HEK293T (cell line): ENCODE results near the gene DPP4.
"Not testable (repeated sequence)": the region's sequence is repeated elsewhere in the genome, so short reads cannot be mapped to it uniquely, and the experiment has no call there.

Experiments
- CTCF ChIA-PET: fragments of 350-600 bp; formaldehyde crosslinking; extraction: SDS; loops from one replicate; lab custom pipeline; 2021; ENCODE audit warnings: antibody characterized with exemption, inconsistent platforms; lab: Yijun Ruan, JAX
- POLR2A ChIA-PET: fragments of 350-600 bp; formaldehyde crosslinking; extraction: SDS; loops from one replicate; lab custom pipeline; 2020; ENCODE audit warnings: antibody characterized with exemption, inconsistent platforms; lab: Yijun Ruan, JAX
- DNase-seq: peaks from one replicate; pipeline ENCODE4 v3.0.0; 2012; ENCODE audit warnings: mixed read lengths; ENCODE audit errors: extremely low spot score
- ARNT ChIP-seq: fragments of 450-650 bp; IDR thresholded peaks from 2 replicates; pipeline ENCODE4 v1.6.1; 2017; ENCODE audit warnings: mild to moderate bottlenecking
- BHLHE40 ChIP-seq: fragments of 450-650 bp; IDR thresholded peaks from 2 replicates; pipeline ENCODE4 v1.6.1; 2016; ENCODE audit warnings: mild to moderate bottlenecking, moderate library complexity, borderline replicate concordance
- CTBP1 ChIP-seq: fragments of 450-650 bp; IDR thresholded peaks from 2 replicates; pipeline ENCODE4 v1.6.1; 2016; ENCODE audit warnings: borderline replicate concordance
- ELF4 ChIP-seq: fragments of 450-650 bp; IDR thresholded peaks from 2 replicates; pipeline ENCODE4 v1.6.1; 2017; ENCODE audit warnings: antibody characterized with exemption
- FOXA1 ChIP-seq: fragments of 450-650 bp; IDR thresholded peaks from 2 replicates; pipeline ENCODE4 v1.6.1; 2016; ENCODE audit warnings: mild to moderate bottlenecking
- FOXK2 ChIP-seq: fragments of 450-650 bp; IDR thresholded peaks from 2 replicates; pipeline ENCODE4 v1.6.1; 2016; ENCODE audit warnings: mild to moderate bottlenecking
- FOXM1 ChIP-seq: fragments of 450-650 bp; IDR thresholded peaks from 2 replicates; pipeline ENCODE4 v1.6.1; 2017; ENCODE audit warnings: mild to moderate bottlenecking, borderline replicate concordance
- HDGF ChIP-seq: fragments of 450-650 bp; IDR thresholded peaks from 2 replicates; pipeline ENCODE4 v1.6.1; 2017; ENCODE audit warnings: antibody characterized with exemption, borderline replicate concordance
- L3MBTL2 ChIP-seq: fragments of 450-650 bp; conservative IDR thresholded peaks from 2 replicates; pipeline ENCODE4 v1.6.1; 2016; ENCODE audit warnings: mild to moderate bottlenecking
- LEF1 ChIP-seq: fragments of 450-650 bp; IDR thresholded peaks from 2 replicates; pipeline ENCODE4 v1.6.1; 2017; ENCODE audit warnings: mild to moderate bottlenecking, borderline replicate concordance
- NFRKB ChIP-seq: fragments of 450-650 bp; IDR thresholded peaks from 2 replicates; pipeline ENCODE4 v1.6.1; 2016; ENCODE audit warnings: mild to moderate bottlenecking, moderate library complexity
- PKNOX1 ChIP-seq: fragments of 450-650 bp; IDR thresholded peaks from 2 replicates; pipeline ENCODE4 v1.6.1; 2016
- SP1 ChIP-seq: fragments of 450-650 bp; IDR thresholded peaks from 2 replicates; pipeline ENCODE4 v1.6.1; 2017
- SUZ12 ChIP-seq: fragments of 450-650 bp; IDR thresholded peaks from 2 replicates; pipeline ENCODE4 v1.6.1; 2016; ENCODE audit warnings: mild to moderate bottlenecking
- TARDBP ChIP-seq: fragments of 450-650 bp; IDR thresholded peaks from 2 replicates; pipeline ENCODE4 v1.6.1; 2016
- ZNF384 ChIP-seq: fragments of 450-650 bp; IDR thresholded peaks from 2 replicates; pipeline ENCODE4 v1.6.1; 2016

The DPP4 gene

GRCh38 chr2:161979490-161979889 is 94.5 kb downstream of the DPP4 start:
- CTCF ChIA-PET: no interaction called here
- no peak for DNase-seq
- POLR2A ChIA-PET: no interaction called here
- TF ChIP-seq LEF1: no peak
- TF ChIP-seq NFRKB: no peak
- no peak for TF ChIP-seq FOXK2
- TF ChIP-seq ARNT: no peak
- no peak for TF ChIP-seq ELF4
- TF ChIP-seq ZNF384: no peak
- TF ChIP-seq SP1: no peak

- DNase-seq, CTCF ChIA-PET, POLR2A ChIA-PET: not testable (repeated sequence)
Measured at GRCh38 chr2:161977926-161978325, 96.1 kb downstream of the DPP4 start.

- ChIA-PET CTCF (no interaction called here), POLR2A (no interaction called here)
- no peak for TF ChIP-seq HDGF
- TF ChIP-seq NFRKB: no peak
- TF ChIP-seq FOXK2: no peak
- TF ChIP-seq CTBP1: no peak
- TF ChIP-seq LEF1: no peak
- no peak for TF ChIP-seq FOXM1
- TF ChIP-seq ZNF384: no peak
- TF ChIP-seq SP1: no peak
- TF ChIP-seq L3MBTL2: no peak
- TF ChIP-seq FOXA1: no peak
- TF ChIP-seq PKNOX1: no peak
- TF ChIP-seq BHLHE40: no peak
- no peak for TF ChIP-seq TARDBP
- TF ChIP-seq ARNT: no peak
- no peak for TF ChIP-seq SUZ12
- TF ChIP-seq ELF4: no peak
- no peak for DNase-seq
Measured at GRCh38 chr2:161976917-161977316, 97.1 kb downstream of the DPP4 start.

GRCh38 chr2:161976295-161976694 is 97.7 kb downstream of the DPP4 start:
- ChIA-PET POLR2A (no interaction called here), CTCF (no interaction called here)
- TF ChIP-seq L3MBTL2: no peak
- TF ChIP-seq FOXM1: no peak
- TF ChIP-seq FOXA1: no peak
- TF ChIP-seq CTBP1: no peak
- TF ChIP-seq ELF4: no peak
- DNase-seq: no peak

- DNase-seq: no peak
- POLR2A ChIA-PET: no interaction called here
- CTCF ChIA-PET: no interaction called here
- TF ChIP-seq FOXM1: no peak
- TF ChIP-seq CTBP1: no peak
- TF ChIP-seq FOXK2: no peak
- TF ChIP-seq SP1: no peak
- TF ChIP-seq ZNF384: no peak
- no peak for TF ChIP-seq SUZ12
- TF ChIP-seq FOXA1: no peak
- no peak for TF ChIP-seq BHLHE40
- TF ChIP-seq LEF1: no peak
- no peak for TF ChIP-seq NFRKB
- no peak for TF ChIP-seq TARDBP
- no peak for TF ChIP-seq L3MBTL2
- TF ChIP-seq PKNOX1: no peak
- no peak for TF ChIP-seq ARNT
- no peak for TF ChIP-seq HDGF
- no peak for TF ChIP-seq ELF4
Measured at GRCh38 chr2:161975813-161976160, 98.2 kb downstream of the DPP4 start.

- ChIA-PET CTCF (no interaction called here), POLR2A (no interaction called here)
- no peak for DNase-seq
Measured at GRCh38 chr2:161975062-161975812, 98.8 kb downstream of the DPP4 start.

More at GRCh38 chr2:161975062-161975812, 98.8 kb downstream of the DPP4 start:
- TF ChIP-seq SP1 (no peak), FOXA1 (no peak), PKNOX1 (no peak), ARNT (no peak), SUZ12 (no peak), ZNF384 (no peak), LEF1 (no peak), FOXM1 (no peak), HDGF (no peak)
